HG03108 (cell line): ENCODE measurements around the gene LAMTOR4.
A peak's percentile ranks its signal among the peaks of the same experiment; 100 is the strongest.

ENCODE experiments used
- ATAC-seq: cut with Tn5 transposase; IDR thresholded peaks from one replicate; pipeline ENCODE4 v1.9.1; 2021; ENCODE audit warnings: moderate library complexity; ENCODE audit not compliant: unreplicated experiment

LAMTOR4 gene

DNA sequence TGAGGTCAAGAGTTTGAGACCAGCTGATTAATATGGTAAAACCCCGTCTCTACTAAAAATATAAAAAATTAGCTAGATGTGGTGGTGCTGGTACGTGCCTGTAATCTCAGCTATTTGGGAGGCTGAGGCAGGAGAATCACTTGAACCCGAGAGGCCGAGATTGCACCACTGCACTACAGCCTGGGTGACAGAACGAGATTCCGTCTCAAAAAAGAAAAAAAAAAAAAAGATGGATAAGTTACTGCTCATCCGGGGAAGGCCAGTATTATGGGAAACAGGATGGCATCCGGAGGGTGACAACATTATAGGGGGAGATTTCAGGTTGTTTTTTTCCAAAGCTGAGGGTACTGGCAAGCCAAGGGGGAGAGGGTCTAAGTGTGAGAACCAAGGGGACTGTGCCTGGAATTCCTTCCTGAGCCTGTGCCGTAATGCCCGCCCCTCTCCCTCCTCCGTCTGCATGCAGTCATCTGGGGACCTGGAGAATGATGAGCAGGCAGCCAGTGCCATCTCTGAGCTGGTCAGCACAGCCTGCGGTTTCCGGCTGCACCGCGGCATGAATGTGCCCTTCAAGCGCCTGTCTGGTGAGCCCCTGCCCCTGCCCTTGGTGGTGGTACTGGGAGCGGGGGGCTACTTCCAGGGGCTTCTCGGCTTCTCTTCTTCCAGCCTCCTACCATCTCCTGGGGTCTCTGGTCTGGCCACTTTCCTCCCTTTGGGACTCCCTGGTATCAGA is 4.4 kb downstream of the LAMTOR4 start:
- ATAC-seq, result no peak

DNA sequence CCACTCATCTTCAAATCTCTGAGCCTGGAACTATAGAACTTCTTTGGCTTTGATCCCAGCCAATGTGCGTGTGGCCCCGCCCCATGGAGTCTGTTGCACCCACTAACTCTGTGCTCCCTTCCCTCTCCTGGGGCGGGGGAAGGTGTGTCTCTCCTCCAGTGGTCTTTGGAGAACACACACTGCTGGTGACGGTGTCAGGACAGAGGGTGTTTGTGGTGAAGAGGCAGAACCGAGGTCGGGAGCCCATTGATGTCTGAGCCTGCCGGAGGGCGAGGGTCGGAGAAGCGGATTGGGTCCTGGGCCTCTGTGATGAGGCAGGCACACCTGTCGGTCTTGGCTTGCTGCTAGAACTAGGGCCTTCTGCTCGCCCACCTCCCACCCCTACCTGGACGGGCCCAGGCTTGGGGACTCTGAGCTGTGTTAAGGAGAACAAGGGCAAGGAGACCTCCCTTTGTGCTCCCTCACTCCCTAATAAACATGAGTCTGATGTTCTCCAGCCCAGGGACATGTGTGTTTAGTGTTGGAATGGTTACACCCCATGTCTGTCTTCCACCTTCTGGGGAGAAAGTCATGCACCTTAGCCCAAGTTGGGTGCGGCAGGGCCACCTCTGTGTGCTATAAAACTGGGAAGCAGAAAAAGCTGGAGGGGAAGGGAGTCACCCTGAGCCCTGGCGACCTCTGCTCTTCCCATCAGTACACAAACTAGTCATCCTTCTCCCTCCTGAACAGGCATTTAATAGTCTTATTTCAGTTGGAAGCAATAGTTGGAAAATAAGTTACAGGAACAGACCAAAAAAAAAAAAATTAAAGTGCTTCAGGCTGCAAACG is 5.2 kb downstream of the LAMTOR4 start:
- ATAC-seq, result no peak

DNA sequence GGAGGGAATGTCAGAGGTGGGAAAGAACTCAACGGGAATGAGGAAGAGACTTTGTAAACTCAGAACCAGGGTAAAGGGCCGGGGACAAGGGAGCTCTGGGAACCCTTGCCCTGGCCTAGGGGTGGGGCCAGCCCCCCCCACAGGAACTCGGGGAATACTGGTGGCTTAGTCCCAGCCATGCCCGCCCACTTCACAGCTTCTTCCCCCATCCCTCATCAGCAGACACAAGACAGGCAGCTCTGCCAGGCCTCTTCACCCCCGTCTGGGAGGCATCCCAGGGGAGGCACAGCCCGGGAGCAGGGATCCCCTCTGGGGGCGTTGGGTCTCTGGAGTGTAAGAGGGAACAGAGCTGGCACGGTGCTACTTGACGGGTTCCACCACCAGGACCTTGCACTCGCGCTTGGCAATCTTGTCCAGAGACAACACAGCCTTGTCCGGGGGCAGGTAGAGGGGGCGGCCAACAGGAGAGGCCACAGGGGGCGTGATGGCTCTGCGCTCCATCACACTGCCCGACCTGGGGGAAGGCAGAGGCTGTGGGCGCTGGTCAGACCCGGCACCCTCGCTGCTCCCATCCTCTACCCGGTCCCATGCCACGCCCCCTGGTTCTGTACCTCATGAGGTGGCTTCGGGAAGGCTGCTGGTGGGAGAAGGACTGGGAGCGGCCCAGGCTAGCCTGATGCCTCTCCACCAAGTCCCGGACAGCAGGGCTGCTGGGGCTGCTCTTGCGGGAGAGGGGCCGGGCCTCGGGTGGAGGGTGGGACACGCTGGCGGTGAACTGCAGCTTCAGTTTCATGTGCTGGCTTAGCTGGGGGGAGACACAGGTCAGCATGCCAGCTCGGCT is 6.2 kb downstream of the LAMTOR4 start:
- no peak for ATAC-seq

DNA sequence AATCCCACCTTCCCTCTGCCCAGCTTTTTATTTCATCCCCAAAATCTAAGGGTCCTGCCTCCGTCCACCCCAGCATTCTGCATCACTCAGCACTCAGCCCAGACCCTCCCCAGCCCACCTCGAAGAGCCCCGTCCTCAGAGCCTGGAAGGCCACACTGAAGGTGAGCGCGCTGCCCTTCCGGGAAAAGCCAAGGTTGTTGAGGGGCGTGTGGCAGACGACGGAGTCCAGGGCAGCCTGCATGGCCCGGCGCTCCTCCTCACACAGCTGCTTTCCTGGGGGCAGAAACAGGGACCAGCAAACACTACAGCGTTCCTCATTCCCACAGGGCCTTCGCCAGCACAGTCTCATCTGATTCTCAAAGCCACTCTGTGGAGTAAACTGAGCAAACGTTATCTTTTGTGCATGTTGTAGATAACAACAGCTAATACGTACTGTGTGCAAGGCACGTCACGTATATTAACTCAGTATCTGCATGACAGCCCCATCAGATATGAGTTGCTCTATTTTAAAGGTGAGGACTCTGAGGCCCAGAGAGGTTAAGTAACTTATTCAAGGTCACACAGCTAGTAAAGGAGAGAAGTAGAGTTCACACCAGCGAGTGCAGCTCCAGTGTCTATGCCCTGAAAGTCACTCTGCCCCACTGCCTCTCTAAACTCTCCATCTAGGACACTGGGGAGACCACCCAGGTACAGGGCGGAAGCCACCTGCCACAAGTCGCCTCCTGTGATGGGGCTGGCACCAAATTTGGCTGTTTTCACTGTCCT is 7.0 kb downstream of the LAMTOR4 start:
- no peak for ATAC-seq

DNA sequence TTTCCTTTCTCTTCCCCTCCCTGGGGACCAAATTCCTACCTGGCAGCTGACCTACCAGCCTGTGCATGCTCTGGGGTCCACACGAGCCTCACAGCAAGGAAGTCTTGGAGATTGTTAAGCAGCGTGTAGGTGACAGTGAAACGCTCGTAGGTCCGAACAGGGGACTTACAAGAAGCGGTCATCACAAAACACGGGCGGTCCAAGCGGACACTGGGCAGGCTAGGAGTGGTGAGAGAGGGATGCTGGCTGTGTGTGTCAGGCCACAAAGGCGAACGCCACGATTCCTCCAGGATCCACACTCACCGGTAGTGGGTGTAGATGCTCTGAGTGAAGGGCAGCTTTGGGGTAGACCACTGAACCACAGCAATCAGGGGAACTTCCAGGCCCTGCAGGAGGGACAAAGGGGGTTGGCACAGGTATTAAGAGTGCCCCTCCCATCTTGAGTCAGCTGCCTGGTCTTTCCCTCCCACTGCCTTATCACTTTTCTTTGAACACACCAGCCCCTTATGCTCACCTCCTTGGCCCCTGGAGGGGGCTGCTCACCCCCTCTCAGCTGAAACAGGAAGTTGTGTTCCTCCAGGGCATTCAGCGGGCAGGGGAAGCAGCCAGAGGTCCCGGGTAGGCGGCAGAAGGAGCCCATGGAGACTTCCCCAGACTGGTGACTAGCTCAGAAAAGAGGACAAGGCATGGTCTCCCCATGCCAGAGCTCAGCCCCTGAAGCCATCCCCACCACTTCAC is 7.8 kb downstream of the LAMTOR4 start:
- no peak for ATAC-seq

DNA sequence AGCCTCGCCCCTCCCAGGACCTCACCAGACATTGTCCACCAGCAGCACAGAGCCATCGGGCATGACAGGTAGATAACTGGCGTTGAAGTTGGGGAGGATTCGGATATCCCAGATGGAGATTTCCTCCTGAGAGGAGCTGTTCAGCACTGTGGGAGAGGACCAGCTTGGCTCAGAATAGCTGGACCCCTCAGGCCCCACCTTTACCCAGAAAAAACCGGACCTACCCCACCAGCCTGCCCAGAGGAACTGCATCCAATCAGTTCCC is 8.3 kb downstream of the LAMTOR4 start:
- no peak for ATAC-seq

DNA sequence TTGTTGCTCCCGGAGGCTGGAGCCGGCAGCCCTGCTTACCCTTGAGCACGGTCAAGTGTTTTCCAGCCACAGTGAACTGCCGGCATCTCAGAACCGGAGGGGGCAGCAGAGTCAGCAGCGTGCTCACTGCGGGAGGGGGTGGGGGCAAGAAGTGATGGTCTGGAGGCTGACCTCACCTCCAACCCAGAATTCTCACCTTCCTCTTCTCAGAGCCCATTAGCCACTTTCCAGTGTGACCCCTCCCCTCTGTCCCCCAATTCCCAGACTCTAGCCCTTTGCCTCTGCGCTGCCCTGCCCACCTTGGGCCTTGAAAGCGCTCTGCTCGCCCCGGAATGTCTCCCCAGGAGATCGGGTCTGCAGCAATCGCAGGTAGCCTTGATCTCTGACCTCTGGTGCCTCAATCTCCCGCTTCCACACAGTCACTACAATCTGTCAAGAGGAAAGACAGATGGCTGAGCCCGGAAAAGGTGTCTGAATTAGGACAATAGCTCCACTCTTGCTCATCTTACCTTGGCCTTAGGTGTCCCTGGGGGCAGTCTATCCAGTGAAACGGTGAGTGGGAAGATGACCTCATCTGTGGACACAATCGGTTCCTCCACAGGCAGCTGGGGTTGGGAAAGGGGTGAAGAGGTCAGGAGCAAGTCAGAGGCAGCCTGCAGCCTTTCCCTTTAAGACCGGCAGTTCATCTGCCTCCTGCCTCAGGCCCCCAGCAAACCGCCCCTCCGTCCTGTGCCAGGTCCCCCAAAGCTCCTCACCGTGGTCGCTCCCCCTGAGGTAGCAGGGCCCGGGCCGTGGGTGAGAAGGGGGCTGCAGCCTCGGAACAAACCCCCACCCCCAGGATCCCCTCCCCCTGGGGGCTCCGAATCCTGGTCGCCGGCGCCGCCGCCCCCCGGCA is 8.9 kb downstream of the LAMTOR4 start:
- no peak for ATAC-seq

DNA sequence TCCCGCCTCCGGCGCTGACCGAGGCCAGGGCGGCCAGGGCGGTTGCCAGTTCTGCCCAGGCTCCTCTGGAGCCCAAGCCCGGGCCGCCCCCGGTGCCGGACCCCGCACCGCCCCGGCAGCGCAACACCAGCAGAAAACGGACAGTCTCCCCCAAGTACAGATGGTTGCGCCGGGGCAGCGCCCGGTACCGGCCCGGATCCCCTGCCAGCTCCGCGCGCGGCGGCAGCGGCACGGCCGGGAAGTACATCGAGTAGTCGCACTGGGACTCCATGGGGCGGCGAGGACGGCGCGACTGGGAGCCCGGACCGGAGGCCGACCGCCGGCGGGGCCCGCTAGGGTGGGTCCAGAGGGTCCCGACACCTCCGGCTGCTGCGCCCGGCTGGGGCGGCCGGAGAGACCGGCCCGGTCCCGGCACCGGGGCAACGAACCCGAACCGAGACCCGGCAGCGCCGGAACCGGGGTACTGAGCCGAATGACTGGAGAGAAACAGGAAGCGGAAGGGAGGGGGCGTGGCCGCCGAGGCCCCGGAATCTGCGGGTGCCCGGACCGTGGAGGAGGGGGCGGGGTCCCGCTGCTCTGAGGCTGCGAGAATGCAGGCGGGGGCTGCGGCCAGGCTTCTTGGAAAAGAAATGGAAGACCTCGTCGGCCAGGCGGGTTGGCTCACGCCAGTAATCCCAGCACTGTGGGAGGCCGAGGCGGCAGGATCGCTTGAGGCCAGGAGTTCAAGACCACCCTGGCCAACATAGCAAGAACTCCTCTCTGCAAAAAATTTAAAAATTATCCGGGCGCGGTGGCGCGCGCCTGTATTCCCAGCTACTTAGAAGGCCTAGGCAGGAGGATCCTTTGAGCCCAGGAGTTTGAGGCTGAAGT is 9.7 kb downstream of the LAMTOR4 start, which contains the start of gene TRAPPC14:
Gene TRAPPC14, minus strand, starts transcription at position 495 of the 870 bp plus-strand sequence. Its CDS starts 224 bp downstream, at position 271.
- peak; percentile 63 for ATAC-seq

DNA sequence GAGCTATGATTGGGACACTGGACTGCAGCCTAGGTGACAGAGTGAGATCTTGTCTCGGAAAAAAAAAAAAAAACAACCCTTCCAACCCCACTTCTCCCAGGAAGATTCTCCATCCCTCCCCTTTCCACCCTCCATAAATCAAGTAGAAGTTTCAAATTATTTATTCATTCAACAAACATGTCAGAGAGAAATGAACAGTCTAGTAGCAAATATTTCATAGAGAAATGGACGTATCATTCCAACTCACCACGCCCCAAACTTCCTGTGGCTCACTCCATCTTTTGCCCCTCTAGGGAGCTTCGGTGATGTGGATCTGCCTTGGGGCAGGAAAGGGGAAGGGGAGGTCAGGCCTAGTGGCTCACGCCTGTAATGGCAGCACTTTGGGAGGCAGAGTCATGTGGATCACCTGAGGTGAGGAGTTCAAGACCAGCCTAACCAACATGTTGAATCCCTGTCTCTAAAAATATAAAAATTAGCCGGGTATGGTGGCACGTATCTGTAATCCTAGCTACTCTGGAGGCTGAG is 10.4 kb downstream of the LAMTOR4 start:
- ATAC-seq, result no peak

DNA sequence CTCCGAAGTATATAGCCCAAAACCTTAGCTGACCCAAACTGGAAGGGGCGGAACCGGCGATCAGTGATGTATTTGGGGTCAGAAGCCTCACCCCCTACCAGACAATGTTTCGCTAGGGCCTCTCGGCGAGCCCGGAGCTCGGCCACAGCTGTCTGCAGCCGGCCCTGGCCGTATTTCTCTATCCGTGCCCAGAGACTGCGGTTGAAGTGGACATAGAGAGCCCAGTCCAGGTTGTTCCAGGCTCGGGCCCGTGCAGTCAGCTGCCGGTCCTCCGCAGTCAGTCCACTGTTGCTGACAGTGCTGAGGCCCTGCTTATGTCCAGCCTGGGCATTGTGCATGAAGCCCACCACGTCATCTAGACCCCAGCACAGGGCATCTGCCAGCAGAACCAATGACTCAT is 11.3 kb downstream of the LAMTOR4 start:
- ATAC-seq, result no peak

DNA sequence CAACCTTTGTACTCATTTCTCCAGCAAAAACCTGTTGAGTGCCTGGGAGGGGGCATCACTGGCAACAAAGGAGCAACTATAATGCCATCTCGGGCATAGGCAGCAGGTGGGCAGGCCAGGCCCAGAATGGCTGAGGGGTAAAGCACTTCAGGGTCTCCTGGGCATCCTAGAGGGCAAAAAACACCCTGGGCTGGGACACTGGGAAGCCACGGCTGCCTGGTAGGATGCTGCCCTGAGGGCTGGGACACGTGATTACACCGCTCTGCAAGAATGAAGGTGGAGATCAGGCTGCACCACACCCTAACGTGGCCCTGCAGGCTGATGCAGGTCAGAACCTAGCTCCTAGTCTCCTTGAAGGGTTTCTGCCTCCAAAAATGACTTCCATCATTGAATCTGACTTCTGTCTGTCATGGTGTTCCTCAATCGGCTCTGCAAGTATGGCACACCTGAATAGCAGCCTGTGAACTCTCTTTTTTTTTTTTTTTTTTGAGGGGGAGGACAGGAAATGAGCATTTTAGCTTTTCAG is 14.4 kb downstream of the LAMTOR4 start:
- no peak for ATAC-seq

DNA sequence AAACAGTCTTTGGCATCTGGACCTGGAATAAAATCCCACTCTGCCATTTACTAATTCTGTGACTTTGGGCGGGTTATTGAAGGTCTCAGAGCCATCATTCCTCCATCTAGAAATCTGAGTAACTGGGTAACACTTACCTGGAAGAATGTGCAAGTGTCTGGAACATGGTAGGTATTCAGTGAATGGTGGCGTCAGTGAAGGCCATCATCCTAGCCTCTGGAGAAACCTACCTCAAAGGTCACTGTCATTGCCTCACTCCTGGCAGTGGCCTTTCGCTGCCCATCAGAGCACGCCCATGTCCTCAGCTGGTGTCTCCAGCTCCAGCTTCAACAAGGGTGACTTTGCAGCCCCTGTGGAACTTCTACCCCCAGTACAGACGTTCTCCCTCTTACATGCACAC is 15.2 kb downstream of the LAMTOR4 start:
- ATAC-seq, result no peak

DNA sequence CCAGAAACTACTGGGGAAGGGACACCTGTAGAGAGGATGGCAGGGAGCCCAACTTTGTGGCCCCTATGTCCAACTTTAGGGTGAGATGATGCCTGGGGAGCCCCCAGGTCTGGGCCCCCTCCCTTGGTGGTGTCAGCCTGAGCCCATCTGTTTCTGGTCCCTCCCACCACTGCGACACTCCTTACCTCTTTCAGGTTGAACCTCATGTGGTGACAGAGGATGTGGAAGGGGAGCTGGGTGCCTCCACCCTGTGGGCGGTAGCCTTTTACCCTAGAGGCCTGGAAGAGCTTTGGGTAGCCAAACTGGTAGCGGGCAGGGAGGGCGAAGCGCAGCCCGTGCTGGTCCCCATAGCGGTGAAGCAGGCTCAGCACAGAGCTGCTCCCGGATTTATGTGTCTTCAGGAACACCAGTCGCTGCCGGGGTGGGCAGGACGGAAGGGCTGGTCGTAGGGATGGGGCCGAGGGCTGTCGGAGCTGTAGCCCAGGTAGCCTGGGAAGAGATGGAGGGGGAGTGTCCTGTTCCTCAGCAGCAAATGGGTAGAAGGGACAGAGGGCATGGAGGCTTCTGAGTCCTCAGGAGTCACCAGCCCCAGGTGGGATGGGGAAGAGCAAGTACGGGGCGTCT is 17.7 kb downstream of the LAMTOR4 start:
- ATAC-seq, result no peak

DNA sequence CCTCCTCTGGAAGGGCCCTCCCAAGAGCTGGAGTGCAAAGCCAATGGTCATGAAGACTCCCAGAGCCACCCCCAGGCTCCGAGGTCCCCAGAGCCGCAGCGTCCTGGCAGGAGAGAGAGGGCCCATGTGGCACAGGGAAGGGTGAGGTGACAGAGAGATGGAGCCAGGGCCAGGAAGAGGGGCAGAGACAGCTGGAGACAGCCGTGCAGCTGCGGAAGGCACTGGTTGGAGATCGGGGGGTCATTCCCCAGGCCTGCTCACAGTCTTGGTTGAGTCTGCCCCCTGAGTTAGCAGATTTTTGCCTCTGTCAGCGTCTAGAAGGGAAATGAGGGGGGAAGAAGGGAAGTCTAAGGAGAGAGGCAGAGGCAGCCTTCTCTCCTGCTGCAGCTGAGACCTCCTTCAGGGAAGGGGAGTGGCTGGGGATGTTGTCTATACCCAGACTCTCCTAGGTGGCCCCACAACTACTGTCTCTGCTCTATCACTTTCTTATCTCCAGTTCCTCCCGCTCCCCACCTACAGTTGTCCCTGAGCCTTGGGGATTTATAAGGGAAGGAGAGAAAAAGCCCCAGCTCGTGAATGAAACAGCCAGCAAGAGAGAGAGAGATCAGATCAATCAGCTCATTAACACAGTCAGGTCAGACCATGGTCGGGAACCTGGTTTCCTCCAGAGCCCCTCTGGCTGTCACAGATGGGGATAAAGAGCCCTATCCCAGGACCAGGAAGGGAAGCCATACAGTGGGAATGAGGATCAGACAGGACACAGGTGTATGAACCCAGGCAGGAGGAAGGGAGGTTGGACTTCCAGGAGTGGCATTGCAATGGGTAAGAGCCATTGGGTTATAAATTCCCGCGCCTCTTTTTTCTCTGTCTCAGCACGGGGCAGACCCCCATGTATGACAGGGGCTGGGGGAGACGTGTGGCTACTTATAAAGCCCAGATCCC is 18.5 kb downstream of the LAMTOR4 start:
- ATAC-seq, result no peak

DNA sequence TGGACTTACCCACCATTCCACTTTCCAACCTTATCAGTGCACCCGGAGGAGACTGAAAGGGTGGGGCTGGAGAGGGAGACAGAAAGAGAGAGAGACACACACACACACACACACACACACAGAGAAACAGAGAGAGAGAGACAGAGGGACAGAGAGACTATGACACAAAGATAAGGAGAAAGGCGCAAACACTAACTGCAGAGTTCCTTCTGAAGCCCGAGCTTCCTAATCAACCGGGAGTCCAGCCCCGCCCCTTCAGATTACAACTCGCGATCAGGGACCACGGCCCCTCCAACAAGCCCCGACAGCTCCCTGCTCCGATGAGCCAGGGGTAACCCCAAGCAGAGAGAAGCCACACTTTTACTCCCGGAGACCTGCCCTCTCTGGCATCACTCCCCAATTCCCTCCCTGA is 19.2 kb downstream of the LAMTOR4 start:
- no peak for ATAC-seq

DNA sequence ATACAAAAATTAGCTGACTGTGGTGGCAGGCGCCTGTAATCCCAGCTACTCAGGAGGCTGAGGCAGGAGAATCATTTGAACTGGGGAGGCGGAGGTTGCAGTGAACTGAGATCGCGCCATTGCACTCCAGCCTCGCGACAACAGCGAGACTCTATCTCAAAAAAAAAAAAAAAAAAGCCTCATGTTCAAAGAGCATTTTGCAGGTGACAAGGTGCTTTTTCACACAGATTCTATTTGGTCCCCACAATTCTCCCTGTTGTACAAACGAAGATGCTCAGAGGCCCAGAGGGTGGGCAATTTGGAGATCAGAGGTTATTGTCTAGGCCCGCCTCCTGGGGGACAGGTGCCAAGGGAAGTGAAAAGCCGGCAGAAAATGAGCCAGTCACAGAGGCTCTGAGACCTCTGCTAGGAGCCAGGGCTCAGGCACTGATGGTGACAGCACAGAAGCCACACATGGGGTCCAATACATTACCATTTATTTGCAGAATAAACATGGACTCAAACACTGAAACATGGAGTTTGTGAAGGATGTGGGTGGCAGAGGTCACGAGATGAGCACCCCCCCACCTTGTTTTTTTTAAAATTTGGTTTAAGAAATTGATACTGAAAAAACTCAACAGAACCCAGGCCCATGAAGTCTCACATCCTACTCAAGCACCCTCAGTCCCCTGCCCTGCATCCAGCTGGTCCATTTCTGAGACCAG is 20.6 kb downstream of the LAMTOR4 start:
- no peak for ATAC-seq
